ENCODE results near the gene LHX2.

GRCh38 chr9:124014211-124014955 is 2.8 kb downstream of the LHX2 start:
- TF ChIP-seq CTCF (IDR thresholded peaks at IDR 0.05) (no peak), POLR2A (IDR thresholded peaks at IDR 0.05) (no peak)
